MCF 10A (cell line): Measurements from ENCODE around the gene BUB3. TPM values are rescaled to one million over a fixed set of nuclear protein-coding genes. Genes with fewer than 3 reads are reported as not detected.

Source experiments
- BruUV-seq: library from RNA; stranded (reverse); fragments of 400-500 nt; replicated peaks from 2 replicates; lab custom pipeline; 2021; lab: Mats Ljungman, UMichigan
- CTCF ChIA-PET: fragments of 300-600 bp; sonication (Branson Sonifier 250); formaldehyde crosslinking; extraction: SDS; loops from one replicate; lab custom pipeline; 2021; ENCODE audit warnings: antibody characterized with exemption, inconsistent platforms; lab: Yijun Ruan, JAX
- POLR2A ChIA-PET: fragments of 300-600, 350-650 bp; sonication (Branson Sonifier 250); formaldehyde crosslinking; extraction: SDS; loops from one replicate; lab custom pipeline; 2020; ENCODE audit warnings: antibody characterized with exemption, inconsistent platforms; lab: Yijun Ruan, JAX
- DNase-seq: peaks from one replicate; pipeline ENCODE4 v3.0.0-alpha.2; 2018; ENCODE audit not compliant: unreplicated experiment
- H3K27ac Mint-ChIP-seq: one replicate; pipeline ENCODE4 v1.8.0; 2022; ENCODE audit warnings: mild to moderate bottlenecking, low read depth, mixed read lengths; ENCODE audit not compliant: unreplicated experiment
- H3K27me3 Mint-ChIP-seq: one replicate; pipeline ENCODE4 v1.8.0; 2022; ENCODE audit warnings: mixed read lengths; ENCODE audit not compliant: insufficient read depth, unreplicated experiment
- H3K36me3 Mint-ChIP-seq: one replicate; pipeline ENCODE4 v1.8.0; 2022; ENCODE audit warnings: mild to moderate bottlenecking, moderate library complexity, mixed read lengths; ENCODE audit not compliant: insufficient read depth, unreplicated experiment
- H3K4me1 Mint-ChIP-seq: one replicate; pipeline ENCODE4 v1.8.0; 2022; ENCODE audit warnings: mixed read lengths; ENCODE audit not compliant: insufficient read depth, unreplicated experiment
- H3K4me3 Mint-ChIP-seq: one replicate; pipeline ENCODE4 v1.8.0; 2022; ENCODE audit warnings: mild to moderate bottlenecking, moderate library complexity, mixed read lengths; ENCODE audit not compliant: unreplicated experiment
- H3K9me3 Mint-ChIP-seq: one replicate; pipeline ENCODE4 v1.8.0; 2022; ENCODE audit warnings: mixed read lengths; ENCODE audit not compliant: unreplicated experiment
- CTCF ChIP-seq: fragments of 200-600 bp; IDR thresholded peaks from one replicate; pipeline ENCODE4 v1.8.0; 2022; ENCODE audit warnings: antibody characterized with exemption, mild to moderate bottlenecking; ENCODE audit not compliant: unreplicated experiment
- intact Hi-C: fragments of 100-400 bp; cut with micrococcal nuclease; formaldehyde crosslinking; loops from 2 replicates; pipeline ENCODE4 v1.14.1; 2022
- total RNA-seq: library from RNA; stranded (reverse); gene quantifications from 2 replicates; pipeline ENCODE4 v1.2.3, GENCODE V29; 2022

BUB3 gene
- total RNA-seq, 1 experiment from 2014 or later: 197 TPM

- no TSS peak for BruUV-seq
- Mint-ChIP-seq H3K27me3 (no peaks in the 10 kb centered on the region), H3K27ac (no peak overlapping the region), H3K4me1 (no peaks in the 10 kb centered on the region), H3K36me3 (no peaks in the 10 kb centered on the region), H3K4me3 (no peak overlapping the region), H3K9me3 (peaks cover 17% of the 10 kb centered on the region)
- ChIA-PET POLR2A (no interaction called here), CTCF (interaction anchor here (0.6 to 0.7 kb wide), 2 partner anchors 215 to 325 kb away, joined by 3 to 4 read pairs; no protein-coding TSS in a partner anchor)
- intact Hi-C loops: no loop called here
- TF ChIP-seq CTCF: no peak
- no peak for DNase-seq
These were observed 59.0 kb downstream of the BUB3 start for GRCh38 chr10:123213192-123213591.

Other genes starting within 250 kb of the BUB3 start
- gene FAM24A, start 243.8 kb upstream of the BUB3 start, total RNA-seq: not detected in 2 replicates
- 11.7 and 13.6 TPM in 2 replicates for gene C10orf88, start 200.2 kb upstream of the BUB3 start, total RNA-seq
- 6.5 and 8.3 TPM in 2 replicates for gene PSTK, start 174.0 kb upstream of the BUB3 start, total RNA-seq
- 10.3 and 16.4 TPM in 2 replicates for gene IKZF5, start 145.6 kb upstream of the BUB3 start, total RNA-seq
- 11.9 and 15.7 TPM in 2 replicates for gene ACADSB, start 145.4 kb upstream of the BUB3 start, total RNA-seq
- not detected in 2 replicates for gene HMX3, start 18.4 kb upstream of the BUB3 start, total RNA-seq
- not detected in 2 replicates for gene HMX2, start 6.3 kb upstream of the BUB3 start, total RNA-seq